NCI-H128 (cell line): ENCODE data around the gene TSSK6.

Experiments used
- DNase-seq: peaks from one replicate; lab custom pipeline; 2025; ENCODE audit not compliant: unreplicated experiment; lab: John Stamatoyannopoulos, UW

Gene TSSK6

GRCh38 chr19:19507354-19507753, 8.0 kb downstream of the TSSK6 start:
- DNase-seq, result no peak

- no peak for DNase-seq
Measured at GRCh38 chr19:19506592-19506991, 8.8 kb downstream of the TSSK6 start.

DNA sequence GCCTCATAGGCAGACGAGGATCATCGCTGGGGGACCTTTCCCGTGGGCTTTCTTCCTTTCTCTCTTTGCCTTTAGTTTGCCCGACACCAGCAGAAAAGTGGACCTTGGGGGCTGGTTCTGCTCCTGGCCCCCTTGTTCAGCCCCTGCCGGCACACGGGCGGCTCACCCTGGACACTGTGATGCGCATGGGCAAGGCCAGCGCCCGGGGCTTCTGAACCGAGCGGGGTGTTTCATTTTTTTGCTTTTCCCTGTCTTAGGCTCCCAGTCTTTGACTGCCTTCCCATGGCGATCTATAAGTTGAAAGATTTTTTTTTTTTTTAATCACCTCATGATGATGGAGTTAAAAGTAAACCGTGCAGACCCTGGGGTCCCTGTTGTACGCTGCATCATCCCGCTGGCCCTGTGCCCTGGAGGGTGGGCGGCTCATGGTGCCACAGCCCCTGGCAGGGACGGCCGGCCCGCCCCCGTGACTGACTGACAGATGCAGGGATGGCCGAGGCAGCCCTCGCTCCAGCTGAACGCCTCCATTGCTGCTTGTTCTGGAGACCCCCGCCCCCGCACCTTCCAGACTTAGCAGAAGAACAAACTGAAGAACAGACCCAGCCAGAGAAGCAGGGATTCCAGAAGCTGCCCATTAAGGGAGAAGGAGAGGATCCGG, 9.6 kb downstream of the TSSK6 start:
- no peak for DNase-seq

DNA sequence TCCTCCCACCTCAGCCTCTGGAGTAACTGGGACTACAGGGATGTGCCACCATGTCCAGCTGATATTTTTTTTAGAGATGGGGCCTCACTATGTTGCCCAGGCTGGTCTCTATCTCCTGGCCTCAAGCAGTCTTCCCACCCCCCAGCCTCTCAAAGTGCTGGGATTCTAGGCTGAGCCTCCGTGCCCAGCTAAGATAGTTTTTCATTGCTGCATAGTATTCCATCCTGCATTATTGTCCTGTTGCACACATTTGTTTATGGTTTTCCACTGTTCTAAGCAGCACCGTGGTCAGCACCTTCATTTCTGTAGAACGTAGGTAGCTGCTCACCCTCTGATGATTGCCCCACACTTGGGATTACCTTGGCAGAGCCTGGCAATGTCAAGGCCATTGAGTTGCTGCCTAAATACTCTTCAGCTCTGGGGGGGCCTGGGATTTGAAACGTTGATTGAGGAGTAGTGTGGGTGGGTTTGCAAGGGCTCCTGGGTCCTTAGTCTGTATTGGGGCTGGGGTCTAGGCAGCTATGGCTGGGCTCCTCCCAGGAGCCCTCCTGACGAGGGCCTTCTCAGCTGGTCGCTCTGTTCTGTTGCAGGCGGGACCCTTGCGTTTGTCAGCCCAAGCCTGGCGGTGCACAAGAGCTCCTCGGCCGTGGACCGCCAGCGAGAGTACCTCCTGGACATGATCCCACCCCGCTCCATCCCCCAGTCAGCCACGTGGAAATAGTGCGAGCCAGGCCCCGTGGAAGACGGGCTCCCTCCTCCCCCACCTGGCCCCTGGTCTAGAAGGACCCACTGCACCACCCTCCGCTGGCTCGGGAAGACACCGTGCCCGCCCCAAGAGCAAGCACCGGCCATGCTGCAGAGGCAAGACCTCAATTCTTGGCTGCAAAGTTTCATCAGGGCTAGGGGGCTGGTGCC, 10.3 kb downstream of the TSSK6 start:
- no peak for DNase-seq

DNA sequence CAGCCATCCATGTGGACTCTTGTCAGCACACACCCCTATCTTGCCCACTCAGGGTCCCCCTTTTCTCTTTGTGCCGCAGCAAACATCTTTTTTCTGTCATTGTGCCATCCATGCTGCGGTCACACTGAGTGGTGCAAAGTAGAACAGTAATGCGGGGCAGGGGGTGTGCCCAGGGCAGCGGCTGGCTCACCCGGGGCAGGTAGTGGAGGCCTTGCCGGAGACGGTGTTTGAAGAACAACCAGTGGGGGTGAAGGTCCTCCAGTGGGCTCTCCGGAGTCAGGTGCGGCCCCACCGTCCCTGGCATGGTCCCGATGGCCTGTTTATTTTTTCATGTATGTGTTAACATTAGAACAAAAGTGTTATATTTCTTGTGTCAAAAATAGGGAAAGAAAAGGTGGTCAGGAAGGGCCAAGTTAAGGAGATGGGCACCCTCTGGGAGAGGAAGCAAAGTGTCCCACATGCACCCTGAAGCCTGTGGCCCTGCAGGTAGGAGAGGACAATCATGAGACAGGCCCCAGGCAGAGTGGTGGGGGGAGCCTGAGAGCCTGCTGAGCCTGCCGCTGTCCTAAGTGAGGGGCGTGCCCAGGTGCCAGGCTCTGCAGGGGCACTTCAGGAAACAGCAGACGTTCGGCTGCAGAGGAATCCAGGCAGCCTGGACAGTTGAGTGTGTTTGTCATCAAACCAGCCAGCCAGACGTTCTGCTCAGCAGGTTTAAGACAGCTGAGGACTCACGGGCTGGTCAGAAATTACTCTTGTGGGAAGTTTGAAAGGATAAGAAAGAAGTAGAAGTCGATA, 12.3 kb downstream of the TSSK6 start:
- DNase-seq, result no peak

DNA sequence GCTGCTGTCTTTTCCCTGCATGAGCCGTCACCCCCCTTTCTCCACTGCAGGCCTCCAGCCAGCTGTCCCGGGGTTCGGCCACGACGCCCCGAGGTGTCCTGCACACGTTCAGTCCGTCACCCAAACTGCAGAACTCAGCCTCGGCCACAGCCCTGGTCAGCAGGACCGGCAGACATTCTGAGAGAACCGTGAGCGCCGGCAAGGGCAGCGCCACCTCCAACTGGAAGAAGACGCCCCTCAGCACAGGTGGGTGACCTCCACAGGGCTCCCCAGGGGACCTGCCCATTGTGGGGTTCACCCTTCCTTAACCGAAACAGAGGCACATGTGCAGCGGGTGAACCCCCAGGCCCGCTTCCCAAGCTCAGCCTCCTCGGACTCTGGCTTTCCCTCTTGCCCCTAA, 13.1 kb downstream of the TSSK6 start:
- no peak for DNase-seq

DNA sequence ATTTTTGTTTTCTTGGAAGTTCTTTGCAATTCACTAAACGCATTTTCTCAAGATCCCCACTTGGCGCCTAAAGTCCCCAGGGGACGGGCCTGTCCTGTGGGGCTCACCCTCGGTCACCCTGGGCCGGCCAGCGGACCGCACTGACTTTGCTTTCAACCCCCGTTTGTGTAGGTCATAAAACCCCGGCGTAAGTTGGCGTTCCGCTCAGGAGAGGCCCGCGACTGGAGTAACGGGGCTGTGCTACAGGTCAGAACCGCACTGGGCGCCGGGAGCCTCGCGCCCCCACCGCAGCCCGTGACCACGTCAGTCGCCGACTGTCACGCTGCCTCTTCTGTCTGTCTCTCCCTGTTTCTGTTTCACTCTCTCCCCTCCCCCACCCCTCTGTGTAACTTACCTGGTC, 13.6 kb downstream of the TSSK6 start:
- no peak for DNase-seq

- DNase-seq, result no peak
Measured at GRCh38 chr19:19500975-19501644, 14.2 kb downstream of the TSSK6 start.

DNA sequence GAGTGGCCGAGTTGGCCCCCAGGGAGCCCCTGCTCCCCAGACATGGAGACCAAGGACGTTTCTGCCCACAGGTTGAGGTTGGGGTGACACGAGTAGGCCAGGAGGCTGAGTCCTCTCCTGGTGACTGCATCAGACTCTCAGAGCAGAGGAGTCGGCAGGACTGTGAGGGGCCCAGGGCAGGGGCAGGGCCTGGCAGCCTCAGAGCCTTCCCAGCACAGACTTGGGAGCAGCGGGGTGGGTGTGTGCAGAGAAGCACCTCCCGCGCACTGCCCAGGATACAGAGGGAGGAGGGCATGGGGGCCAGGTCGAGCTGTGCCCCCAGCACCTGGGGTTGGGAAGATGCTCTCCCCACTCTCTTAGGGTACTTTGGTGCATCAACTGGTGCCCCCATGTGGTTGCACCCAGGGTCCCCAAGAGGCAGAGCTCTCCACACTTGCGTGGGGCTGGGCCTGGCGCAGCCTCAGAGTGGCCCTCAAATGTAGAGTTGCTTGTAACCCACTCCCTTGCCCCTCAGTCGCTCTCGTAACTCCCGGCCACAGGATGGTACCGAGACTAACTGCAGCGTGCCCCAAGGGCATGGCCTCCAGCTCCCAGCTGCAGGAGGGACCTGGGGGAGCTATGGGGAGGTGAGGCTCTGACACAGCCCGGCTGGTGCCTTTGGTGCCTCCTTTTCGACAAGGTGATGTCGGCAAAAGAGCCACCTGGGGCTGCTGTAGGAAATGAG, 15.9 kb downstream of the TSSK6 start:
- no peak for DNase-seq

DNA sequence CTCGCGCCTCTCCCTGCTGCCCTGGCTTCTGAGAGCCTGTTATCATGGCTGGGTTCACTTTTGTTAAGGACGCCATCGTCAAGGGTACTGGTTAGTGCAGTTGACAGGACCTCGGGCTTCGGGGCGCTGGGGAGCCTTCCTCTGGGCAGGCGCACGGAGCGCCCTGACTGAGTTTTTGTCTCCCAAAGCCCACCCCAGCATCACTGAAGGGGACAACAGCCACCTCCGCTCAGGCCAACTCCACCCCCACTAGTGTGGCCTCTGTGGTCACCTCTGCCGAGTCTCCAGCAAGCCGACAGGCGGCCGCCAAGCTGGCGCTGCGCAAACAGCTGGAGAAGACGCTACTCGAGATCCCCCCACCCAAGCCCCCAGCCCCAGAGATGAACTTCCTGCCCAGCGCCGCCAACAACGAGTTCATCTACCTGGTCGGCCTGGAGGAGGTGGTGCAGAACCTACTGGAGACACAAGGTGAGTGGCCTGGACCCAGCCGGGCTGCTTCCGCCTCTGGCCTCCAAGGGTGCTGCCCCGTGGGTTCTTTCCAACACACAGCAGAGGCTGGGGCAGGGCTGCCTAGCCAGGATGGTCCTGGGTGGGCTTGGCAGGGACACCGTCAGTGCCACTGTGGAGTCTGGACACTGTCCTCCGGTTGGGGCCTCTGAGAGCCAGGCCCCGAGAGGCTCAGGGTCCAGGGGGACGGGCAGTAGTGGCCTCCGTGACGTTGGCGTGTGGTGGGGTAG, 16.9 kb downstream of the TSSK6 start:
- DNase-seq, result no peak

- DNase-seq, result no peak
Measured at GRCh38 chr19:19495614-19496603, 19.4 kb downstream of the TSSK6 start.

GRCh38 chr19:19493841-19494546, 21.4 kb downstream of the TSSK6 start:
- DNase-seq, result no peak

DNA sequence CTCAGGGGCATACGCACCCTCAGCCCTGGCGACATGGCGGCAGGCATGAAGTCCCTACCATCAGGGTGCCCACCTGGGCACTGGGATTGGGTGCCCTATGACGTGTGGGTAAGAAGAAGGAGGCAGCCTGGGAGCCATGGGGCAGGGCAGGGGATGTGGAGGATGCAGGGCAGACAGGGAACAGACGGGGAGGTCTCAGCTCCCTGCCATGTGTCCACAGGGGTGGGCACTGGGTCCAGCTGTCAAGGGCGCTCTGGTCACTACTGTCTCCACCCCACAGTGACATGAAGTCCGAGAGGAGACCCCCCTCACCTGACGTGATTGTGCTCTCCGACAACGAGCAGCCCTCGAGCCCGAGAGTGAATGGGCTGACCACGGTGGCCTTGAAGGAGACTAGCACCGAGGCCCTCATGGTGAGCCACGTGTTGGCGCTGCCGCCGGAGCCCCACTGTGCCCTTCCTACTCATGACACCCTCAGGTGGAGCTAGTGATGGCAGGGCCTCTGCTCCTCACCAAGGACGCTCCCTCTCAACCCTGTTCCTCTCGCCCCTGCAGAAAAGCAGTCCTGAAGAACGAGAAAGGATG, 23.2 kb downstream of the TSSK6 start:
- no peak for DNase-seq

- DNase-seq, result no peak
Measured at GRCh38 chr19:19491321-19492025, 23.9 kb downstream of the TSSK6 start.

GRCh38 chr19:19490214-19490968, 25.0 kb downstream of the TSSK6 start:
- peak; percentile 57 for DNase-seq

- DNase-seq, result no peak
Measured at GRCh38 chr19:19489804-19490204, 25.5 kb downstream of the TSSK6 start.
